Left ventricle myocardium inferior (tissue), 1 donor: ENCODE results near the gene ZNF30. TPM values are rescaled to one million over a fixed set of nuclear protein-coding genes. Genes with fewer than 3 reads are reported as not detected.

ENCODE experiments used
- DNase-seq: peaks from one replicate; pipeline ENCODE4 v3.0.0-alpha.2; 2020
- H3K27ac ChIP-seq: fragments of 200-600 bp; replicated peaks from 2 replicates; pipeline ENCODE4 v1.8.0; 2021
- H3K27me3 ChIP-seq: fragments of 200-600 bp; 2 replicates; pipeline ENCODE4 v1.8.0; 2021; ENCODE audit warnings: low read depth
- H3K36me3 ChIP-seq: fragments of 200-600 bp; 2 replicates; pipeline ENCODE4 v1.8.0; 2021
- H3K4me1 ChIP-seq: fragments of 200-600 bp; 2 replicates; pipeline ENCODE4 v1.8.0; 2021
- H3K4me3 ChIP-seq: fragments of 200-600 bp; 2 replicates; pipeline ENCODE4 v1.8.0; 2021; ENCODE audit warnings: mild to moderate bottlenecking, moderate library complexity
- H3K9me3 ChIP-seq: fragments of 200-600 bp; replicated peaks from 2 replicates; pipeline ENCODE4 v1.8.0; 2021
- intact Hi-C: fragments of 100-400 bp; cut with micrococcal nuclease; formaldehyde crosslinking; loops from one replicate; pipeline ENCODE4 v1.11.0; 2022
- total RNA-seq: library from RNA; stranded (reverse); fragmentation: NEBNext Ultra II Directional; extraction: Animal tissue kit (Norgen Biotek cat#: 25700); gene quantifications from one replicate; pipeline ENCODE4 v1.2.1, GENCODE V29; 2021
- TF ChIP-seq, protein P1 (sequence below): fragments of 200-600 bp; IDR thresholded peaks from 2 replicates; pipeline ENCODE4 v1.8.0; 2021; ENCODE audit warnings: antibody characterized with exemption, mild to moderate bottlenecking, borderline replicate concordance
- donor health status: DM: no; HTN: yes; CAD: no; lungs with severe emphysema.

ZNF30 gene
- total RNA-seq, 1 donor from 2014 or later: 2.5 TPM

DNA sequence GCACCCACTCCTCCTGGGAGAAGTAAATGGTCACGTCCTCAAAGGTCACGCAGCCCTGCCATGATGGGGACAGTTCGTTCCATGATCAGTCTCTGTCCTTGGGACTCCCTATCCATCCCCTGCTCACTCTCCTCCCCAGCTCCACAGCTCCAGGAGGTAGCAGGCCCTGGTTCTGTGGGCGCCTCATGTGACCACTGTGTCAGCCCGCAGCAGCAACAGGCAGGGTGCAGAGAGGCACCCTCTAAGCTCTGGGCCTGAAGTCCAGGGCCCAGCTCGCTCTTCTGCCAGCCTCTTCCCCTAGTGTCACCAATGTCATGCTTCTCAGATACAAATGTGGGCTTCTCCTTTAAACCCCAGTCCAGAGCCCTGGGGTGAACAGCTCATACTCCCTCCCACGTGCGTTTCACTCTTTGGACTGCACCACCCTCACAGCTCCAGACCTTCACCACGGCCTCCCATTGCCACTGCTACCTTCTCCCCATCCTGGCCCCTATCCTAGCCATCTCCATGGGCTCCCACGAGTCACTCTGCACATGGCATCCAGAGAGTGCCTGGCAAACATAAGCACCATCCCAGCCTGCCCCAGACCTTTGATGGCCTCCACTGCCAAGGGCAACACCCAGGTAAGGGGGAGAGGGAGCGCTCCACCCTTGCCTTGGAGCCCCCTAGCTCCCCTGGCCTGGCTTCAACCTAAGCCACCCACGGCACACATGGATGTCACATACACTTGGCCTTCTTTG is 34.4 kb downstream of the ZNF30 start:
- Histone ChIP-seq H3K9me3 (peaks cover 62% of the 10 kb centered on the region), H3K27me3 (no peaks in the 10 kb centered on the region), H3K36me3 (peaks cover 58% of the 10 kb centered on the region), H3K27ac (peak overlapping the region; percentile 89), H3K4me3 (no peak overlapping the region), H3K4me1 (peaks cover 32% of the 10 kb centered on the region)
- DNase-seq: no peak
- intact Hi-C loops: no loop called here
- TF ChIP-seq, protein P1, sequence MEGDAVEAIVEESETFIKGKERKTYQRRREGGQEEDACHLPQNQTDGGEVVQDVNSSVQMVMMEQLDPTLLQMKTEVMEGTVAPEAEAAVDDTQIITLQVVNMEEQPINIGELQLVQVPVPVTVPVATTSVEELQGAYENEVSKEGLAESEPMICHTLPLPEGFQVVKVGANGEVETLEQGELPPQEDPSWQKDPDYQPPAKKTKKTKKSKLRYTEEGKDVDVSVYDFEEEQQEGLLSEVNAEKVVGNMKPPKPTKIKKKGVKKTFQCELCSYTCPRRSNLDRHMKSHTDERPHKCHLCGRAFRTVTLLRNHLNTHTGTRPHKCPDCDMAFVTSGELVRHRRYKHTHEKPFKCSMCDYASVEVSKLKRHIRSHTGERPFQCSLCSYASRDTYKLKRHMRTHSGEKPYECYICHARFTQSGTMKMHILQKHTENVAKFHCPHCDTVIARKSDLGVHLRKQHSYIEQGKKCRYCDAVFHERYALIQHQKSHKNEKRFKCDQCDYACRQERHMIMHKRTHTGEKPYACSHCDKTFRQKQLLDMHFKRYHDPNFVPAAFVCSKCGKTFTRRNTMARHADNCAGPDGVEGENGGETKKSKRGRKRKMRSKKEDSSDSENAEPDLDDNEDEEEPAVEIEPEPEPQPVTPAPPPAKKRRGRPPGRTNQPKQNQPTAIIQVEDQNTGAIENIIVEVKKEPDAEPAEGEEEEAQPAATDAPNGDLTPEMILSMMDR: no peak

DNA sequence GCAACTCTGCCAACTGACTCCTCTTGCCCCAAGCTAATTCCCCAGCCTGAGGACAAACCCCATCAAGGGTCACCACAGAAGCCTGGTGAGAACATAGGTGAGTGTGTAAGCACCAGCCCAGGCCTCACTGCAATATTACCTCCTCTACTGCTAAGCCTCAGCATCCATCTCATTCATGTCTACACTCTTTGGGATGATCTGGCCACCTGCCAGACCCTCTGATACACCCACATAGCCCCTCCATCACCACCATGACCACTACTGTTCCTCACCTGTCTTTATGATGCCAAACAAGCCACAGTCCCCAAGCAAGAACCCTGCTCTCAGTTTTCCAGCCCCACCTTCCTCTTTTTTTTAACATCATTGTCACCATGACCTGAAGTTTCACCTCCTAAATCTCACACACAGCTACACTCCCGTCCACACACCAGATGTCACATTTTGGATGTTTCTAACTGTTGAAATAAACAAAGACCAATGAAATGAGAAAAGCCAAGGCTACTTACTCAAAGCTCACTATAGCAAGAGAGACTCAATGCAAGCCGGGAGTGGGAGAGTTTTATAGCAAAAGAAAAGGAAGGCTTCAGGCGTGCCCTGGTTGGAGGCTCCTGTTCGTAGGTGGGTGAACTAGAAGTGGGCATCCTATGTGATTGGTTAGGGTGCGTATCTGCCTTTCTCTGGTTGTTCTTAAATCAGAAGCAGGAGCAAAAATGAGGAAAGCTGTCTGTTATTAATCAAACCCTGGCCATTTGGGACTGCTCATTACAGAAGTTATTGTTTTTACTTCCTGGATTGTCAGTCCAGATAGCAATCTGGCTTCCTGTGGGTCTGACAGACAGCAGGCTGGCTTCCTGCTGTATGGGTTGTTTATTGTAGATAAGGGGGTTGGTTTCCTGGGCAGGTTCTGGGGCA is 35.3 kb downstream of the ZNF30 start:
- H3K4me1 ChIP-seq: peaks cover 32% of the 10 kb centered on the region
- H3K4me3 ChIP-seq: peak overlapping the region; percentile 97
- peaks cover 53% of the 10 kb centered on the region for H3K9me3 ChIP-seq
- TF ChIP-seq, protein P1: no peak
- intact Hi-C loops: no loop called here
- no peaks in the 10 kb centered on the region for H3K27me3 ChIP-seq
- H3K27ac ChIP-seq: peak overlapping the region; percentile 89
- H3K36me3 ChIP-seq: peaks cover 49% of the 10 kb centered on the region
- DNase-seq: no peak

DNA sequence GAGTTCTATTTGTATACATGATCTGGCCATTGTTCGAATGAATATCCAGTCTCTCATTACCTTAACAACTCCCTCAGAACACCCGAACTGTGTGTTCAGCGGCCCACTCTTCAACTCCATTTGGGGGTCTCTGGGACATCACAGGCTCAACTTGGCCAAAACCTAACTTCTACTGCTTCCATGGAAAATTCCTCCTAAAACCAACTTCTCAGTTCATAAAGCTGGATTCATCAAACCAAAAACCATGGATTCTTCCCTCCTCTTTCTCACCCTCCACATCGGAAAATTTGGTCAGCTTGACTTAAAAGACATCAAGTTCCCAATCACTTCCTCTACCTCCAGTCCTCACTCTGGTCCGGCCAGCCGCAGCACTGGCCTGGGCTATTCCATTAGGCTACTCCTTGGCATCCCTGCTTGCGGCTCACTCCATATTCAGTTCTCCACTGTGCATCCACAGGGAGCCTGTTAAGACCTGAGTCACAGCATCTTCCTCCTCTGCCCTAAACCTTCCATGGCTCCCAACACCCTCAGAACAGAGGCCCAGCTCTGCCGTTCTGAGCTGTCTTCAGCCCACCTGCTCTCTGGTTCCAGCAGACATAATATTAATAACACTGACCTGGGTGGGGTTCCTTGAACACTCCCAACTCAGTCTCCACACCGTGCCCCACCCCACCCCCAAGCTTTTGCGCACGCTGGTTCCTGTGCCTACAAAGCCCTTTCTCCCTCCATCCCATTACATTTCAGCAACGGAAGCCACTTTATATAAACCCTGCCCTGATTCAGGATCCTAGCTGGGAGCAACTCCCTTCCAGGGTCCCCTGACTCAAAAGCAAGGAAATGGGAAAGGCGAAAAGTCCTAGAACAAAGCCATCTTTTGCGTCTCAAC is 36.2 kb downstream of the ZNF30 start:
- H3K36me3 ChIP-seq: peaks cover 40% of the 10 kb centered on the region
- intact Hi-C loops: no loop called here
- H3K27me3 ChIP-seq: no peaks in the 10 kb centered on the region
- H3K9me3 ChIP-seq: peaks cover 51% of the 10 kb centered on the region
- peaks cover 32% of the 10 kb centered on the region for H3K4me1 ChIP-seq
- H3K27ac ChIP-seq: peak overlapping the region; percentile 89
- TF ChIP-seq, protein P1: no peak
- H3K4me3 ChIP-seq: peak overlapping the region; percentile 97
- no peak for DNase-seq

DNA sequence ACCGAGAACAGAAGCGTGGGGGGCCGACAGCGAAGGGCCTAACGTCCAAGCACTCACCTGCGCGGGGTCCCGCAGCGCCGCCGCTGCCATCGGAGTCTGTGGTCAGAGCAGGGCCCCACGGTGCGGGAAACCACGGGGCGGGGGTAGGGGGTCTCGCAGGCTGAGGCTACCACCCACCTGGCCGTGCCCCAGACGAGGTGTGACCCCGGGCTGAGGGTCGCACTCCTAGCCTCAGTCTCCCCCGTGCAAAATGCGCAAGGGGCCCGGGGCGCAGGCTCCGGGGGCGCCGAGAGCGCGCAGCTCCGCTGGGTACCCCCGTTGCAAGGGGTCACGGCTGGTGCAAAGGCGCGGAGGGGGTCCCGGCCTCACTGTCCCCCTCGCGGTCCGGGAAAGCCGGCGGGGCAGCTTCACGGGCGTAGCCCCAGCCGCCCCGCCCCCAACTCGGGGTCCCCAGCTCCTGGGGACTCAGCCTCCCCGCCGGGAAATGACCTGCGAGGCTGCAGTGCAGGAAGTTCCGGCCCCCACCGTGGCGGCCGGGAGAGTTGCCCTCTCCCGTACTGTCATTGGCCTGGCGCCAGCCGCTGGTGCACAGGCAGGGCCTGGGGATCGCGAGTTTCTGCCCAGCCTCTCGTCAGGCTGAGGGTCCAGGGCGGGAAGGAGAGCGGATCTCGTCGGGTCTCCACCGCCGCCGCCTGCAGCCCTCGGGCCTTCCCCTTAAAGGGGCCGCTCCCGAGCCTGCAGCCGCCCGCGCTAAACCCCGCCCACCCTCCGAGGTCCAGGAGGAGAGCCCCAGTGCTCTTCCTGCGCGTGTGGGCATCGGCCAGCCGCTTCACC is 37.1 kb downstream of the ZNF30 start, which contains the start of gene ZNF792:
TSS of gene ZNF792 (minus strand) at position 657 of the 834 bp plus-strand sequence. CDS start at position 90, 567 bp downstream.
- peak within 1 kb of the TSS; percentile 89 for H3K27ac ChIP-seq
- H3K9me3 ChIP-seq: peaks cover 45% of the 10 kb centered on the region
- DNase-seq: peak; percentile 69
- H3K27me3 ChIP-seq: no peaks in the 10 kb centered on the region
- intact Hi-C loops: no loop called here
- TF ChIP-seq, protein P1: no peak
- H3K36me3 ChIP-seq: peaks cover 31% of the 10 kb centered on the region
- peak within 1 kb of the TSS; percentile 97 for H3K4me3 ChIP-seq
- H3K4me1 ChIP-seq: peaks cover 32% of the 10 kb centered on the region
